Sigmoid colon (tissue), 4 donors: ENCODE measurements around the gene IL1RAPL1.

Source experiments
- EP300 ChIP-seq, 4 donors: sonication (generic); formaldehyde crosslinking; IDR thresholded peaks; one replicate each; pipeline ENCODE4 v1.6.1; 2017; ENCODE audit warnings: antibody characterized with exemption in 4 of 4
- POLR2AphosphoS5 ChIP-seq, 4 donors: sonication (generic); formaldehyde crosslinking; IDR thresholded peaks; one replicate each; pipeline ENCODE4 v1.6.1; 2017; ENCODE audit warnings: antibody characterized with exemption in 4 of 4

- TF ChIP-seq EP300 (IDR thresholded peaks at IDR 0.05) (no peak), POLR2AphosphoS5 (IDR thresholded peaks at IDR 0.05) (no peak)
Measured at GRCh38 chrX:28876901-28877300, 289.7 kb downstream of the IL1RAPL1 start.
